Natural killer cell (primary cell): ENCODE data around the gene CASTOR2. TPM values are rescaled to one million over a fixed set of nuclear protein-coding genes. Genes with fewer than 3 reads are reported as not detected.

ENCODE experiments used
- ATAC-seq, 3 donors: fragments of 150-1000 bp in 2 of 3; fragments of 200-7000 bp in 1 of 3; cut with Tn5 transposase; 1 replicate in 1 of 3; 2 replicates in 2 of 3; pipeline ENCODE4 v1.10.0; 2021; ENCODE audit warnings: mild to moderate bottlenecking in 2 of 3, moderate library complexity in 2 of 3
- DNase-seq, 2 donors: peaks; one replicate each; pipeline versions ENCODE4 v3.0.0 to v3.0.0-alpha.2; 2013 to 2021; ENCODE audit warnings: mixed read lengths in 1 of 2
- H3K27ac ChIP-seq: one replicate; pipeline ENCODE4 v1.5.1; 2013; ENCODE audit warnings: mild to moderate bottlenecking, low read length
- H3K27me3 ChIP-seq: one replicate; pipeline ENCODE4 v1.6.1; 2013; ENCODE audit warnings: low read length; ENCODE audit not compliant: control insufficient read depth, insufficient read depth
- H3K36me3 ChIP-seq: one replicate; pipeline ENCODE4 v1.6.1; 2013; ENCODE audit warnings: low read length; ENCODE audit not compliant: control insufficient read depth, insufficient read depth
- H3K4me1 ChIP-seq: one replicate; pipeline ENCODE4 v1.6.1; 2013; ENCODE audit warnings: low read length; ENCODE audit not compliant: control insufficient read depth, insufficient read depth
- H3K4me3 ChIP-seq: one replicate; pipeline ENCODE4 v1.5.1; 2013; ENCODE audit warnings: low read length
- H3K9me3 ChIP-seq: one replicate; pipeline ENCODE4 v1.6.1; 2013; ENCODE audit warnings: low read length; ENCODE audit not compliant: control insufficient read depth, insufficient read depth
- H3K27ac Mint-ChIP-seq, 2 donors: one replicate each; pipeline ENCODE4 v1.8.0; 2022; ENCODE audit warnings: mild to moderate bottlenecking in 2 of 2, mixed read lengths in 2 of 2, moderate library complexity in 1 of 2
- H3K27me3 Mint-ChIP-seq, 2 donors: one replicate each; pipeline ENCODE4 v1.8.0; 2022; ENCODE audit warnings: low read depth in 2 of 2, mixed read lengths in 2 of 2
- H3K36me3 Mint-ChIP-seq: one replicate; pipeline ENCODE4 v1.8.0; 2022; ENCODE audit warnings: mixed read lengths
- H3K4me1 Mint-ChIP-seq, 2 donors: one replicate each; pipeline ENCODE4 v1.8.0; 2022; ENCODE audit warnings: mixed read lengths in 2 of 2
- H3K4me3 Mint-ChIP-seq: one replicate; pipeline ENCODE4 v1.8.0; 2022; ENCODE audit warnings: mild to moderate bottlenecking, moderate library complexity, mixed read lengths
- H3K9me3 Mint-ChIP-seq, 2 donors: one replicate each; pipeline ENCODE4 v1.8.0; 2022; ENCODE audit warnings: mixed read lengths in 2 of 2
- WGBS: methylation state at CpG from one replicate; pipeline ENCODE4 v1.1.7; 2013; ENCODE audit warnings: missing lambda C conversion rate; ENCODE audit not compliant: insufficient coverage; 5-methylcytosine and 5-hydroxymethylcytosine counted together
- intact Hi-C: fragments of 100-400 bp; cut with micrococcal nuclease; formaldehyde crosslinking; loops from one replicate; pipeline ENCODE4 v1.14.2; 2022
- total RNA-seq, 4 donors: library from RNA; stranded (reverse); fragments of 120-200 nt in 1 of 4; gene quantifications; one replicate each; pipeline versions ENCODE4 v1.2.3 to v1.2.4, GENCODE V29; 2013 to 2022
- TF ChIP-seq, protein P1 (sequence below): fragments of 200-600 bp; IDR thresholded peaks from one replicate; pipeline ENCODE4 v1.8.0; 2022; ENCODE audit warnings: antibody characterized with exemption

Gene CASTOR2
- total RNA-seq, 3 donors from 2014 or later (not counting 1 experiment from before 2014, with no cell fraction given) = 10.0 to 14.9 (median 10.8) TPM

DNA sequence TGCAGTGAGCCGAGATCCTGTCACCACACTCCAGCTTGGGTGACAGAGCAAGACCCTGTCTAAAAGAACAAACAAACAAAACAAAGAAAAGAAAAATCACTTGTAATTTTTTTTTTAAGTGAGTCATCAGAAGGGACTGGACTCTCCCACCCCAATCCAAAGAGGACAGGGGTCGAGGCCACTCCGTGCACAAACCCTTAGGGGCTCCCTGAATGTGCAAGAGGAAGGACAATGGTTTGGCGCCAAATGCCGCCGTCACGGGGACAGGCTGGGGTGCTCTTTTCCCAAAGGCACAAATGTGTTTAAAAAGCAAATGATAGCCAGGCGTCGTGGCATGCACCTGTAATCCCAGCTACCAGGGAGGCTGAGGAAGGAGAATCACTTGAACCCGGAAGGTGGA is 85.3 kb downstream of the CASTOR2 start:
- ATAC-seq (no peak), DNase-seq (no peak)
- 88% methylated on average over 8 of the region's 10 CpGs for WGBS
- no peak overlapping the region for H3K4me3 ChIP-seq
- no peaks in the 10 kb centered on the region for H3K4me1 ChIP-seq
- no peaks in the 10 kb centered on the region for H3K27me3 ChIP-seq
- H3K9me3 ChIP-seq = no peaks in the 10 kb centered on the region
- Mint-ChIP-seq H3K27me3 (no peaks in the 10 kb centered on the region), H3K36me3 (no peaks in the 10 kb centered on the region), H3K27ac (no peak overlapping the region), H3K9me3 (no peaks in the 10 kb centered on the region), H3K4me1 (no peaks in the 10 kb centered on the region), H3K4me3 (no peak overlapping the region)
- H3K36me3 ChIP-seq = peaks cover 36% of the 10 kb centered on the region
- TF ChIP-seq, protein P1, sequence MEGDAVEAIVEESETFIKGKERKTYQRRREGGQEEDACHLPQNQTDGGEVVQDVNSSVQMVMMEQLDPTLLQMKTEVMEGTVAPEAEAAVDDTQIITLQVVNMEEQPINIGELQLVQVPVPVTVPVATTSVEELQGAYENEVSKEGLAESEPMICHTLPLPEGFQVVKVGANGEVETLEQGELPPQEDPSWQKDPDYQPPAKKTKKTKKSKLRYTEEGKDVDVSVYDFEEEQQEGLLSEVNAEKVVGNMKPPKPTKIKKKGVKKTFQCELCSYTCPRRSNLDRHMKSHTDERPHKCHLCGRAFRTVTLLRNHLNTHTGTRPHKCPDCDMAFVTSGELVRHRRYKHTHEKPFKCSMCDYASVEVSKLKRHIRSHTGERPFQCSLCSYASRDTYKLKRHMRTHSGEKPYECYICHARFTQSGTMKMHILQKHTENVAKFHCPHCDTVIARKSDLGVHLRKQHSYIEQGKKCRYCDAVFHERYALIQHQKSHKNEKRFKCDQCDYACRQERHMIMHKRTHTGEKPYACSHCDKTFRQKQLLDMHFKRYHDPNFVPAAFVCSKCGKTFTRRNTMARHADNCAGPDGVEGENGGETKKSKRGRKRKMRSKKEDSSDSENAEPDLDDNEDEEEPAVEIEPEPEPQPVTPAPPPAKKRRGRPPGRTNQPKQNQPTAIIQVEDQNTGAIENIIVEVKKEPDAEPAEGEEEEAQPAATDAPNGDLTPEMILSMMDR = no peak
- intact Hi-C loops = no loop called here
- H3K27ac ChIP-seq = no peak overlapping the region

DNA sequence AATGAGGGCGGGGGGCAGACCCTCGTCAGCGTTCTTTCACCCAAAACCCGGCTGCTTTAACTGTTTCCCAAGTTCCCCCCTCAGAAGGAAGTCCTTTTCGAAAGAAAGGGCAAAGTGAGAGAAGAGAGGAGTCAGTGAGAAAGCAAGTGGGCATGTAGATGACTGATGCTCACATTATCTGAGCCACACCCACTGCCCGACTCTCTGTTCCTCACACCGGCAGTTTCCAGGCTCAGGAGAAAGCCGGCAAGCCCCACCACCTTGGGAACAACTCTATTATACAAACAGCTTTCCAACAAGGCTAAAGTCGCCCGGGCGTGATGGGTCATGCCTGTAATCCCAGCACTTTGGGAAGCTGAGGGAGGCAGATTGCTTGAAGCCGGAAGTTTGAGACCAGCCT is 86.0 kb downstream of the CASTOR2 start:
- Histone ChIP-seq H3K27me3 (no peaks in the 10 kb centered on the region), H3K27ac (no peak overlapping the region), H3K9me3 (no peaks in the 10 kb centered on the region), H3K4me1 (no peaks in the 10 kb centered on the region), H3K36me3 (peaks cover 43% of the 10 kb centered on the region), H3K4me3 (no peak overlapping the region)
- no peak for ATAC-seq
- WGBS = 94% methylated on average over 12 of the region's 12 CpGs
- H3K4me3 Mint-ChIP-seq = no peak overlapping the region
- TF ChIP-seq, protein P1 = no peak
- H3K27ac Mint-ChIP-seq = no peak overlapping the region
- H3K27me3 Mint-ChIP-seq = no peaks in the 10 kb centered on the region
- no peaks in the 10 kb centered on the region for H3K36me3 Mint-ChIP-seq
- intact Hi-C loops = no loop called here
- H3K9me3 Mint-ChIP-seq = no peaks in the 10 kb centered on the region
- no peak for DNase-seq
- H3K4me1 Mint-ChIP-seq = no peaks in the 10 kb centered on the region

DNA sequence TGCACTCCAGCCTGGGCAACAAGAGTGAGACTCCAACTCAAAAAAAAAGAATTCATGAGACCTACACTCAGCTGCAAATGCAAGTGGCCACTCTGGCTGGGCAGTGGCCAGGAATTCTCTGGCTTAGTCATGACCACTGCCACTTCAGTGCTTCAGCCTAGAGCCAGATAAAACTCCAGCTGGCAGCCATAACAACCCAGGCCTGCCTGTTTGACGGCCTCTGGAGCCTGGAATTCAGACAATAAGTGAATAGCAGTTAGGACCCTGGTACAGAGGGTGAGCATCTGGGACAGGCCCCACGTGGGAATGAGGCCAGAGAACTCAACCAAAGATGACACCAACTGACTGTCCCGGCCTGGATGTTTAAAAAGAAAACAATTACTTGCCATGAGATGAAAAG is 90.2 kb downstream of the CASTOR2 start:
- Histone ChIP-seq H3K36me3 (peaks cover 55% of the 10 kb centered on the region), H3K27ac (no peak overlapping the region), H3K27me3 (no peaks in the 10 kb centered on the region), H3K9me3 (no peaks in the 10 kb centered on the region), H3K4me3 (no peak overlapping the region), H3K4me1 (no peaks in the 10 kb centered on the region)
- TF ChIP-seq, protein P1 = no peak
- intact Hi-C loops = no loop called here
- H3K27ac Mint-ChIP-seq = no peak overlapping the region
- H3K9me3 Mint-ChIP-seq = no peaks in the 10 kb centered on the region
- 95% methylated on average over 3 of the region's 3 CpGs for WGBS
- H3K27me3 Mint-ChIP-seq = no peaks in the 10 kb centered on the region
- no peak overlapping the region for H3K4me3 Mint-ChIP-seq
- no peaks in the 10 kb centered on the region for H3K36me3 Mint-ChIP-seq
- no peaks in the 10 kb centered on the region for H3K4me1 Mint-ChIP-seq
- DNase-seq = no peak
- ATAC-seq = no peak

DNA sequence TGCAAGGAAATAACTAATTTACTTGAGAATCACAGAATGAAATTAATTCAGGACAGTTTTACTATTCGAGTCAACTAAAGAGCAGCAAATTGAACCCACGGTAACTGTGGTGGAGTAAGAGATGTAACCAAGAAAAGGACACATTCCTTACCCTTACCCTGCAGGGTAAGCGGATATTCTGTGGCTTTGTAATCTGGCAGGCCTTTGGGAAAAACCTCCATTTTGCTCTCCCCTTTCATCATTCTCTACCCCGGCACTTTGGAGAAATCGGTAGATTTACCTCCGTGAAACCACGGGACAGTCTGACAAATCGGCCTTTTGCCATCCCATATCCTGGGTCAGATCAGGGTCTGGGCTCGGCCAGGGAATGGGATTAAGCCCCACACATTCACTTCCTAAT is 90.7 kb downstream of the CASTOR2 start:
- H3K27me3 Mint-ChIP-seq = no peaks in the 10 kb centered on the region
- Histone ChIP-seq H3K36me3 (peaks cover 58% of the 10 kb centered on the region), H3K27ac (no peak overlapping the region), H3K4me3 (no peak overlapping the region), H3K4me1 (no peaks in the 10 kb centered on the region), H3K9me3 (no peaks in the 10 kb centered on the region), H3K27me3 (no peaks in the 10 kb centered on the region)
- WGBS = 98% methylated on average over 8 of the region's 9 CpGs
- intact Hi-C loops = no loop called here
- no peak overlapping the region for H3K27ac Mint-ChIP-seq
- H3K4me1 Mint-ChIP-seq = no peaks in the 10 kb centered on the region
- no peaks in the 10 kb centered on the region for H3K36me3 Mint-ChIP-seq
- DNase-seq (no peak), ATAC-seq (no peak)
- TF ChIP-seq, protein P1 = no peak
- H3K9me3 Mint-ChIP-seq = no peaks in the 10 kb centered on the region
- H3K4me3 Mint-ChIP-seq = no peak overlapping the region
